ENCODE data around the gene UTS2R. TPM values are rescaled to one million over a fixed set of nuclear protein-coding genes. Genes with fewer than 3 reads are reported as not detected.
A peak's percentile ranks its signal among the peaks of the same experiment; 100 is the strongest.

UTS2R gene
- total RNA-seq, 1 donor from 2014 or later = 1.4 TPM

DNA sequence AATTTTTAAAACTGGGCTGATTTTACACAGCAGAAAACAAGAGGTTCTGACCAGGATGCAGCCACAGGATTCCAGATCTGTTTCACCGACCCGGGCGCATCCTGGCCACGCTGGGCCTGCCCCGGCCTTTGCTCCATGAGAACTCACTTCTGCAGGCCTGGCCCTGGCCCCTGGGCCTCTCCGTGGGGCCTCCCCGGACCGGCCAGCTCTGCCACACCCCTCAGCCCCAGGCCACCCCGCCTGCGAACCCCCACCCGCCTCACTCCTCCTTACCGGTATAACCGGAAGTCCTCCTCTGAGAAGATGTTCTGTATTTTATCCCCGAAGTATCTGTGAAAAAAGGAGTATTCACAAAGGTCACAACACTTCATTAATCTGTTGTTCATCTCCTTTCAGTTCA lies 33.5 kb downstream of the UTS2R start:
- Histone ChIP-seq H3K4me3 (no peak overlapping the region), H3K36me3 (peaks cover 49% of the 10 kb centered on the region), H3K27ac (replicated peaks) (no peak overlapping the region), H3K4me1 (peaks cover 17% of the 10 kb centered on the region), H3K9me3 (replicated peaks) (no peaks in the 10 kb centered on the region), H3K27me3 (ENCODE audit: low read depth) (no peaks in the 10 kb centered on the region)
- no peak for DNase-seq
- intact Hi-C loops (cut with micrococcal nuclease) = no loop called here
- TF ChIP-seq, protein P1, sequence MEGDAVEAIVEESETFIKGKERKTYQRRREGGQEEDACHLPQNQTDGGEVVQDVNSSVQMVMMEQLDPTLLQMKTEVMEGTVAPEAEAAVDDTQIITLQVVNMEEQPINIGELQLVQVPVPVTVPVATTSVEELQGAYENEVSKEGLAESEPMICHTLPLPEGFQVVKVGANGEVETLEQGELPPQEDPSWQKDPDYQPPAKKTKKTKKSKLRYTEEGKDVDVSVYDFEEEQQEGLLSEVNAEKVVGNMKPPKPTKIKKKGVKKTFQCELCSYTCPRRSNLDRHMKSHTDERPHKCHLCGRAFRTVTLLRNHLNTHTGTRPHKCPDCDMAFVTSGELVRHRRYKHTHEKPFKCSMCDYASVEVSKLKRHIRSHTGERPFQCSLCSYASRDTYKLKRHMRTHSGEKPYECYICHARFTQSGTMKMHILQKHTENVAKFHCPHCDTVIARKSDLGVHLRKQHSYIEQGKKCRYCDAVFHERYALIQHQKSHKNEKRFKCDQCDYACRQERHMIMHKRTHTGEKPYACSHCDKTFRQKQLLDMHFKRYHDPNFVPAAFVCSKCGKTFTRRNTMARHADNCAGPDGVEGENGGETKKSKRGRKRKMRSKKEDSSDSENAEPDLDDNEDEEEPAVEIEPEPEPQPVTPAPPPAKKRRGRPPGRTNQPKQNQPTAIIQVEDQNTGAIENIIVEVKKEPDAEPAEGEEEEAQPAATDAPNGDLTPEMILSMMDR (IDR thresholded peaks at IDR 0.05; ENCODE audit: borderline replicate concordance) = no peak

DNA sequence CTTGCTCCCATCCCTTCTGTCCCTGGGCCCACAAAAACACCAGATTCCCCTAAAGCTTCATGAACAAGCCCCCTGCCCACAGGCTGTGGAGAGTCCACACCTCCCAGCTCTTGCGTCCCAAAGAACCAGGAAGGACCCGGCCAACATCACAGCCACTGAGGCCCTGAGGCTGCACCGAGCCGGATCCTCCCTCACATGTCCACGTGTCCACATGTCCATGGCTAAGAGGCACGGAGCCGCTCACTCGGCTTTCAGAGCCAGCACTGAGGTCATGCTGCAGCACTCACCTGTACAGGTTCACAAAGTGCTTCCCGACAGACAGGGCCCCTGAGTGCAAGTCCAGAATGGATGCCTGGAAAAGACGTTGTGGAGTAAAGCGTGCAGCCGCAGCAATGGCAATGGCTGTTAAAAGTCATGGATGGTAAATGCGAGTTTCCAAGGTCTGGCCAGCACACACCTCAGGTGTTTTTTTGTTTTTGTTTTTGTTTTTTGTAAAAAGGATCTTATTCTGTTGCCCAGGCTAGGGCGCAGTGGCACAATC lies 34.6 kb downstream of the UTS2R start:
- intact Hi-C loops (cut with micrococcal nuclease) = no loop called here
- no peaks in the 10 kb centered on the region for H3K27me3 ChIP-seq (ENCODE audit: low read depth)
- TF ChIP-seq, protein P1 (IDR thresholded peaks at IDR 0.05; ENCODE audit: borderline replicate concordance) = no peak
- H3K36me3 ChIP-seq = peaks cover 42% of the 10 kb centered on the region
- no peak overlapping the region for H3K27ac ChIP-seq (replicated peaks)
- DNase-seq = no peak
- no peaks in the 10 kb centered on the region for H3K9me3 ChIP-seq (replicated peaks)
- no peak overlapping the region for H3K4me3 ChIP-seq
- peaks cover 15% of the 10 kb centered on the region for H3K4me1 ChIP-seq

- Histone ChIP-seq H3K36me3 (peaks cover 32% of the 10 kb centered on the region), H3K27ac (replicated peaks) (peak overlapping the region; percentile 52), H3K4me3 (no peak overlapping the region), H3K4me1 (peaks cover 15% of the 10 kb centered on the region), H3K27me3 (ENCODE audit: low read depth) (no peaks in the 10 kb centered on the region), H3K9me3 (replicated peaks) (no peaks in the 10 kb centered on the region)
- peak; percentile 52 for DNase-seq
- TF ChIP-seq, protein P1 (IDR thresholded peaks at IDR 0.05; ENCODE audit: borderline replicate concordance) = no peak
- intact Hi-C loops (cut with micrococcal nuclease) = no loop called here
Measured at GRCh38 chr17:82407255-82407654, 35.7 kb downstream of the UTS2R start.

DNA sequence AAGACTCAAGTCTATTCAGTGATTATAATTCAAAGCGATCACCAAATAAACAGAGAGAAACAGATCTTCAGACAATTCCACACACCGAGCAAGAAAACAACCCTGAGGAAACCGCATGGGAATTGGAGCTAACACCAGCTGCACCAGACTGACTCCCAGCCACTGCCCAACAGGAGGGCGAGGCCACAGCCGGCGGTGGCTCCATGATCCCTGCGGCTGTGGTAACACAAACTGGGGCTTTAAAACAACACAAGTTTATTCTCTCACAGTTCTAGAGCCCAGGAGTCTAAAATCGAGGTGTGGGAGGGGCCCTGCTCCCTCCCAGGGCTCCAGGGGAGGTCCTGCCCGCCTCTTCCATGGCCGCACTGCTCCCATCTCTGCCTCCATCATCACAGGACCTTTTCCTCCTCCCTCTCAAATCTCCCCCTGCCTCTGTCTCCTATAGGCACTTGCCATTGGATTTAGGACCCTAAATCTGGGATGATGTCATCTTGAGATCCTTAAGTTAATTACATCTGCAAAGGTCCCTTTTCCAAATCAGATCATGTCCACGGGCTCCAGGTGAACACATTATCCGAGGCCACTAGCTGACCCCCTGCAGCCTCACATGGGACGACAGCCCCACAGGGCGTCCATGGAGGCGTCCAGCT lies 36.8 kb downstream of the UTS2R start:
- peaks cover 20% of the 10 kb centered on the region for H3K36me3 ChIP-seq
- no peaks in the 10 kb centered on the region for H3K9me3 ChIP-seq (replicated peaks)
- intact Hi-C loops (cut with micrococcal nuclease) = no loop called here
- peaks cover 23% of the 10 kb centered on the region for H3K4me1 ChIP-seq
- TF ChIP-seq, protein P1 (IDR thresholded peaks at IDR 0.05; ENCODE audit: borderline replicate concordance) = no peak
- DNase-seq = no peak
- H3K4me3 ChIP-seq = no peak overlapping the region
- H3K27ac ChIP-seq (replicated peaks) = no peak overlapping the region
- no peaks in the 10 kb centered on the region for H3K27me3 ChIP-seq (ENCODE audit: low read depth)

DNA sequence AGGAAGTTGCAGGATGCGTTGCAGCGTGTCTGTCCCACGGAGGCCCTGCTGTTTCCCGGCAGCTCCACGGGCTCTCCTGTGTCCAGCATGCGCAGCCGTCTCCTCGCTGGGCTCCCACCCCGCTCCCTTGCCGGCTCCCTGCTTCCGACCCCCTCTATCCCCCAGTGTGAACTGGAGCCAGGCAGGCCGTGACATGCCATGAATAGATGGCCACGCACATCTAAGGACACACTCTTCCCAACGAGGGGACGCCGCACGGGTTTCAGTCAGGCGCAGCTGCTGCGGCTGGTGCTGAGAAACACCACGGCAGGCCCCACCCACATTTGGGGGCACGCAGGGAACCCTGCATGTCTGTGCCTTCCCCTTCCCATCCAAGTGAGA lies 37.4 kb downstream of the UTS2R start:
- DNase-seq = no peak
- peaks cover 15% of the 10 kb centered on the region for H3K36me3 ChIP-seq

More for the DNA sequence above, 37.4 kb downstream of the UTS2R start:
- no peak overlapping the region for H3K27ac ChIP-seq (replicated peaks)
- H3K4me1 ChIP-seq = peaks cover 23% of the 10 kb centered on the region
- intact Hi-C loops (cut with micrococcal nuclease) = no loop called here
- no peaks in the 10 kb centered on the region for H3K27me3 ChIP-seq (ENCODE audit: low read depth)
- H3K4me3 ChIP-seq = no peak overlapping the region
- H3K9me3 ChIP-seq (replicated peaks) = no peaks in the 10 kb centered on the region
- TF ChIP-seq, protein P1 (IDR thresholded peaks at IDR 0.05; ENCODE audit: borderline replicate concordance) = no peak
